Non-pigmented ciliary epithelial cell (primary cell): ENCODE data around the gene SLC15A2.
"Not testable (repeated sequence)": the region's sequence is repeated elsewhere in the genome, so short reads cannot be mapped to it uniquely, and the experiment has no call there.

Source experiments
- DNase-seq: peaks from one replicate; pipeline ENCODE4 v3.0.0-alpha.2; 2010; ENCODE audit warnings: low read depth

Gene SLC15A2

GRCh38 chr3:121924734-121925133 lies 30.5 kb downstream of the SLC15A2 start:
- no peak for DNase-seq

- DNase-seq = no peak
Observed at GRCh38 chr3:121926380-121926779, 32.2 kb downstream of the SLC15A2 start.

GRCh38 chr3:121938141-121938855 lies 44.1 kb downstream of the SLC15A2 start:
- not testable (repeated sequence) for DNase-seq

GRCh38 chr3:121941592-121941991 lies 47.4 kb downstream of the SLC15A2 start:
- no peak for DNase-seq

GRCh38 chr3:121942116-121942786 lies 48.0 kb downstream of the SLC15A2 start:
- no peak for DNase-seq

- no peak for DNase-seq
Observed at GRCh38 chr3:121943431-121943830, 49.2 kb downstream of the SLC15A2 start.

- DNase-seq = no peak
Observed at GRCh38 chr3:121948641-121949040, 54.4 kb downstream of the SLC15A2 start.

GRCh38 chr3:121951291-121951919 lies 57.2 kb downstream of the SLC15A2 start:
- DNase-seq = no peak

GRCh38 chr3:121956363-121956762 lies 62.2 kb downstream of the SLC15A2 start:
- DNase-seq = no peak

GRCh38 chr3:121957674-121958415 lies 63.6 kb downstream of the SLC15A2 start:
- DNase-seq = no peak

GRCh38 chr3:121958801-121959200 lies 64.6 kb downstream of the SLC15A2 start:
- DNase-seq = no peak

- DNase-seq = no peak
Observed at GRCh38 chr3:121961283-121961682, 67.1 kb downstream of the SLC15A2 start.

GRCh38 chr3:121962443-121962842 lies 68.2 kb downstream of the SLC15A2 start:
- no peak for DNase-seq

GRCh38 chr3:121963608-121964007 lies 69.4 kb downstream of the SLC15A2 start:
- no peak for DNase-seq

GRCh38 chr3:121969631-121970030 lies 75.4 kb downstream of the SLC15A2 start:
- no peak for DNase-seq

GRCh38 chr3:121970047-121970446 lies 75.8 kb downstream of the SLC15A2 start:
- no peak for DNase-seq

GRCh38 chr3:121974601-121975111 lies 80.5 kb downstream of the SLC15A2 start:
- DNase-seq = no peak

GRCh38 chr3:121975702-121976302 lies 81.6 kb downstream of the SLC15A2 start:
- no peak for DNase-seq

- no peak for DNase-seq
Observed at GRCh38 chr3:121976727-121977126, 82.5 kb downstream of the SLC15A2 start.

- DNase-seq = no peak
Observed at GRCh38 chr3:121979246-121979645, 85.0 kb downstream of the SLC15A2 start.

- DNase-seq = no peak
Observed at GRCh38 chr3:121979734-121980449, 85.7 kb downstream of the SLC15A2 start.
